HuH-7.5 (cell line): ENCODE measurements around the gene MAP2K2.
"Not testable (repeated sequence)": the region's sequence is repeated elsewhere in the genome, so short reads cannot be mapped to it uniquely, and the experiment has no call there.

Experiments used
- DNase-seq: peaks from one replicate; pipeline ENCODE4 v3.0.0; 2011; ENCODE audit warnings: low spot score

The MAP2K2 gene

GRCh38 chr19:4123615-4124568 is at the start of gene MAP2K2:
TSS of gene MAP2K2 (minus strand) at chr19:4124122. CDS start at chr19:4123875, 247 bp downstream.
- DNase-seq = peak; percentile 94

GRCh38 chr19:4172861-4173473 is 49.0 kb upstream of the MAP2K2 start:
- no peak for DNase-seq

GRCh38 chr19:4171676-4172075 is 47.8 kb upstream of the MAP2K2 start:
- DNase-seq = no peak

- no peak for DNase-seq
Observed at GRCh38 chr19:4164262-4164661, 40.3 kb upstream of the MAP2K2 start.

GRCh38 chr19:4161415-4162077 is 37.6 kb upstream of the MAP2K2 start:
- no peak for DNase-seq

- not testable (repeated sequence) for DNase-seq
Observed at GRCh38 chr19:4157971-4158370, 34.0 kb upstream of the MAP2K2 start.

GRCh38 chr19:4157164-4157563 is 33.2 kb upstream of the MAP2K2 start:
- no peak for DNase-seq

GRCh38 chr19:4154571-4155312 is 30.8 kb upstream of the MAP2K2 start:
- DNase-seq = no peak

- no peak for DNase-seq
Observed at GRCh38 chr19:4152241-4152998, 28.5 kb upstream of the MAP2K2 start.

GRCh38 chr19:4151623-4152022 is 27.7 kb upstream of the MAP2K2 start:
- DNase-seq = no peak

GRCh38 chr19:4149518-4150288 is 25.8 kb upstream of the MAP2K2 start:
- DNase-seq = no peak

GRCh38 chr19:4144666-4145249 is 20.8 kb upstream of the MAP2K2 start:
- DNase-seq = no peak

- not testable (repeated sequence) for DNase-seq
Observed at GRCh38 chr19:4142916-4143315, 19.0 kb upstream of the MAP2K2 start.

GRCh38 chr19:4140237-4140711 is 16.4 kb upstream of the MAP2K2 start:
- peak; percentile 84 for DNase-seq

- DNase-seq = peak; percentile 65
Observed at GRCh38 chr19:4139614-4140236, 15.8 kb upstream of the MAP2K2 start.

- DNase-seq = no peak
Observed at GRCh38 chr19:4138445-4138844, 14.5 kb upstream of the MAP2K2 start.

GRCh38 chr19:4136680-4137088 is 12.8 kb upstream of the MAP2K2 start:
- no peak for DNase-seq

GRCh38 chr19:4135386-4135785 is 11.5 kb upstream of the MAP2K2 start:
- DNase-seq = not testable (repeated sequence)

- DNase-seq = no peak
Observed at GRCh38 chr19:4134351-4134750, 10.4 kb upstream of the MAP2K2 start.
